Measurements from ENCODE around the gene GPR17.
A peak's percentile ranks its signal among the peaks of the same experiment; 100 is the strongest.

GPR17 gene

DNA sequence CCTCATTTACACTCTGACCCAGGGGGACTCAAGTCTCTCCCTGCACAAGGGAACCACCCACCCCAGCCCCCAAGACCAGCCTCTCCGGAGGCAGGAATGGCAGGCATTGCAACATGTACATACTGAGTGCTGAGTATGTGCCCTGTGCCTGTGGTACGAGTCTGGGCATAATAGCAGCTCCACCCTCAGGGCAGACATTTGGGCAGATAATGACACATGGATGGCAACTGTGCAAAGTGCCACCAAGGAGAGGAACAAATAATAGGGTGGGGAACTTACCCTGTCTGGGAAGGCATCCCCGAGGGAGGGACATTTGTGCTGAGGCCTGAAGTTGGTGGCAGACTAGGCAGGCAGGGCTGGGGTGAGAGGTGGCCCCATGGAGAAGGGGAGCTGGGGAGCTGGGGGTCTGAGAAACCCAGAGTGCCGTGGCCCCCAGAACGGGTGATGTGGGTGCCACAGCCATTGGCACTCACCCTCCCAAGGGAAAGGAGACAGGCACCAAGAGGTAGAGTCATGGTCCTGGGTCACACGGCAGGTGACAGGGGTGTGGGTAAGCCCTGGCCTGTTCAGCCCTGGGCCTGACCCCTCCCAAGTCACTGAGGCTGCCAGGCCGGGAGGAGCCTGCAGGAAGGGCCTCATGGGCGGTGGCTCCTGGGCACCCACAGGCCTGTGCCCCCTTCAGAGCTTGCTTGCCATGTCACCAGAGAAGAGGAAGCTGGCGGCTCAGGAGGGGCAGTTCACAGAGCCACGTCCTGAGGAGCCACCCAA, 15.7 kb upstream of the GPR17 start:
- DNase-seq: no peak

DNA sequence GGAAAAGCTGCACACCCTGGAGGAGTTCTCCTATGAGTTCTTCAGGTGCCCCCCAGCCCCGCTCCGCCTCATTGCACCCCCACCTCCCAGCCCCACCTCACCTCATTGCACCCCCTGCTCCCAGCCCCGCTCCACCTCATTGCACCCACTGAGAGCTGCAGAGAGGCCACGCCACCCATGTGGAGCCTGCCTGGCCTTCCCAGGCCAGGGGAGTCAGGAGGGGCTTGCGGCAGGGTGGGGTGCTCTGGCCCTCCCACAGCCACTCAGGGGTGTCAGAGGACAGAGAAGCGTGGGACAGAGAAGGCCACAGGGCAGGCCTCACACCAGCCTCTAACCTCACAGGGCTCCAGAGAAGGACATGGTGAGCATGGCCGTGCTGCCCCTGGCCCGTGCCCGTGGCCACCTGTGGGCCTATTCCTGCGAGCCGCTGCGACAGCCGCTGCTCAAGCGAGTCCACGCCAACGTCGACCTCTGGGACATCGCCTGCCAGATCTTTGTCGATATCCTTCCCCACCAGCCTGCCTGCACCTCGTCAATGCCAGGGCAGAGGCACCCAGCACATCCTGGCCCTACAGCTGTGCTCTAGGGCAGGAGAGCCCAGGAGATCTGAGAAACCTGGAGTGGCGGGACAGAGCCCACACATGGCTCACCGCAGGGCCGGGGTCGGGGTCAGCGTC, 15.0 kb upstream of the GPR17 start:
- no peak for DNase-seq

DNA sequence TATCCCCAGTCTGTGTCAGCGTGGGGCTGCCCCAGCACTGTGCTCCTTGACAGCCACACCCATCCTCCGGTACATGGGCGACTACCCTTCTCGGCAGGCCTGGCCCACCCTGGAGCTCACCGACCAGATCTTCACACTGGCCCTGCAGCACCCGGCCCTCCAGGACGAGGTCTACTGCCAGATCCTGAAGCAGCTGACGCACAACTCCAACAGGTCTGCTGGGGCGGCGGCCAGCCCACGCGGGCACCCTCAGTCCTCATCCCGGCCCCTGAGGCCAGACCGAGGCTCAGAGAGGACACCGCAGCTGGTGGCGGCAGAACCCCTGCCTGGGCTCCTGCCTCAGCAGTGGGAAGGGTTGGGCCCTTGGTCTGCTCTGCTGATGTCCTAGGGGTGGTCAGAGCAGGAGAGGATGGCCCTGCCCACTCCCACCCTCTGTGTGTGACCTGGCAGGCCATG, 14.4 kb upstream of the GPR17 start:
- DNase-seq: no peak

DNA sequence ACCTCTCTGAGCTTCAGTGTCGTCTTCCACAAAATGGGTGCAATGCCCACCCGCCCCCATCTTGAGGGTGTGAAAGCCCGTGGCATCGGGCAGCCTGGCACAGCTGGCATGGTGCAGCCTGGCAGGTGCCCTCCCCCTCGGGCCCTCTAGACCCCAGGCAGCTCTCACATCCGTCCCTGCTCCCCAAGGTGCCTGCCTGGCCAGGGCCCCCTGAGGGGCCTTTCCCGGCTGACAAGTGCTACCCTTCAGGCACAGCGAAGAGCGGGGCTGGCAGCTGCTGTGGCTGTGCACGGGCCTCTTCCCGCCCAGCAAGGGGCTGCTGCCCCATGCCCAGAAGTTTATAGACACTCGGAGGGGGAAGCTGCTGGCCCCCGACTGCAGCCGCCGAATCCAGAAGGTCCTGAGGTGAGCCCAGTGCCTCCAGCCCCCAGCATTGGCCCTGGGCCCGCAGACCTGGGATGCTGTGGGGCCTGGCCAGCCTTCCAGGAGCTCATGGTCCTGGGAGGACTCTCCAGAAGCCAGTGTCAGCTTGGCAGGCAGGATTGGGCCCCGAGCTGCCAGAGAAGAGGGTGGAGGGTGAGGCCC, 13.9 kb upstream of the GPR17 start:
- no peak for DNase-seq

DNA sequence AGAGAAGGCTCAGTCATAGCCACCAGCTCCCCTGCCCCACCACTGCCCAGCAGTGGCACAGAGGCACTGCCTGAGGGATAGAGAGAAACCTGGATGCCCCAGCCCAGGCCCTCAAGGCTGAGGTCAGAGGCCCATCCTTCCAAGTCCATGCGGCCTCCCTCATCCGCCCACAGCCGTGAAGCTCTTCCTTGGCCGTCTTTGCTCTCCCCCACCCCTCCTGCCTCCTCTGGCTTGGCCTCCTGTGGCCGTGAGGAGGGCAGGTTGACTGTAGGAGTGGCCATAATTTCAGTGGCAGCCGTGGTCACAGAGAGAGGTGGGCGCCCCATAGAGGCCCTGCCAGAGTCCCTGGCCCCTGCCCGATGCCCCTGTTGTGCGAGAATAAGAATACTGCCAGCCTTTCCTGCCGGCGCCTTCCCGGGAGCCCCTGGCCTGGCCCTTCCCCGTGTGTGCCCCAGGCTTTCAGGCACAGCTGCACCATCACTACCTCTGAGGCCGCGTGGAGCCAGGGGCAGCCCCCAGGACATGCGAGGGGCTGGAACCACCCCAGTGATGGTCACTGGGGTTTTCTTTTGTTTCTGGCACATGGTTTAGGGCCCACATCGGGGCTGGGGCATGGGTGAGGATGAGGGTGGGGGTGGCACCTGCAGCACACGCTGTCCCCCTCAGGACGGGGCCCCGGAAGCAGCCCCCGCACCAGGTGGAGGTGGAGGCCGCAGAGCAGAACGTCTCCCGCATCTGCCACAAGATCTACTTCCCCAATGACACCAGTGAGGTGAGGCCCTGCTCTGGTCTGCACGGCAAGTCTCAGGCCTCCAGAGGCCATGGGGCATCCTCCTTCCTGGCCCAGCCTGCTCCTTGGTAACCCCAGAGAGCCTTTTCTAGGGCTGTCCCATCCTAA, 13.1 kb upstream of the GPR17 start:
- no peak for DNase-seq

DNA sequence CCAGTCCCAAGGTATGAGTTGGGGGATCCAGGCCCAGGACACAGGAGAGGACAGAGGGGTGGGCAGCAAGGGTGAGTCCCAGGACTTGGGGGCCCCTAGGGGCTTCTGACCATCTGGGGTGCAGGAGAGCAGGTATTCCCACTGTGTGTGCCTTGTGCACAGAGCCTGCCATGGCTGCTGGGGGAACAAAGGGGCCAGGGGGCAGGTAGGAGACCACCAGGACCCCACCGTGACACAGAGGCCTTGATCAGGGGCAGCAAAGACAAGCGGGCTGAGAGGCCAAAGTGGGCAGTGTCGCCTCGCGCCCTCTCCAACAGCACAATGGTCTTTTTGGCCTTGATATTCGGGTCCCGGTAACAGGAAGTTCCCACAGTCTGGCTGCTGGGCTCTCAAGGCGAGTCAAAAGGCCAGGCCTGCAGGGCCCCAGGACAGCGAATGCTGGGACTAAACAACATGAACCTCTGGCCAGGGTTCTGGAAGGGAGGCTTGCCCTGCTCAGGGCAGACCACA, 12.3 kb upstream of the GPR17 start:
- DNase-seq: no peak

DNA sequence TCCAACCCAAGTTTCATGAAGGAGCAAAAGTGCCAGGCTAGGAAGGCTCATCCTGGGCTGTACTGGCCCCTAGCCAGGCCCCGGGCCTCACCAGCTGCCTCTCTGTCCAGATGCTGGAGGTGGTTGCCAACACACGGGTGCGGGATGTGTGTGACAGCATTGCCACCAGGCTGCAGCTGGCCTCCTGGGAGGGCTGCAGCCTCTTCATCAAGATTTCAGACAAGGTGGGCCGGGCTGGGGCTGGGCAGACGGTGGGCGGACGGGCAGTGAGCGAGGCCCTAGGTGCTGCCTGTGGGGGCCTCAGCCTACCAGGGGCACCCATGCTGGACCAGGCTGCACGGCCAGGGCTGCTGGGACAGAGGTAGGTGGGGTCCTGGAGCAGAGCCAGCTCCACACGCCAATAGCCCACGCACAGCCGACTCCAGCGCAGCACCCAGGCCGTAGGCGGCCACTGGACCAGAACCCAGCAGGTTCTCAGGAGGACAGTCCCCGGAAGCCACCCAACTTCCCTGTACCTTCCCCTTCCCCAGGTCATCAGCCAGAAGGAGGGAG, 11.8 kb upstream of the GPR17 start:
- no peak for DNase-seq

DNA sequence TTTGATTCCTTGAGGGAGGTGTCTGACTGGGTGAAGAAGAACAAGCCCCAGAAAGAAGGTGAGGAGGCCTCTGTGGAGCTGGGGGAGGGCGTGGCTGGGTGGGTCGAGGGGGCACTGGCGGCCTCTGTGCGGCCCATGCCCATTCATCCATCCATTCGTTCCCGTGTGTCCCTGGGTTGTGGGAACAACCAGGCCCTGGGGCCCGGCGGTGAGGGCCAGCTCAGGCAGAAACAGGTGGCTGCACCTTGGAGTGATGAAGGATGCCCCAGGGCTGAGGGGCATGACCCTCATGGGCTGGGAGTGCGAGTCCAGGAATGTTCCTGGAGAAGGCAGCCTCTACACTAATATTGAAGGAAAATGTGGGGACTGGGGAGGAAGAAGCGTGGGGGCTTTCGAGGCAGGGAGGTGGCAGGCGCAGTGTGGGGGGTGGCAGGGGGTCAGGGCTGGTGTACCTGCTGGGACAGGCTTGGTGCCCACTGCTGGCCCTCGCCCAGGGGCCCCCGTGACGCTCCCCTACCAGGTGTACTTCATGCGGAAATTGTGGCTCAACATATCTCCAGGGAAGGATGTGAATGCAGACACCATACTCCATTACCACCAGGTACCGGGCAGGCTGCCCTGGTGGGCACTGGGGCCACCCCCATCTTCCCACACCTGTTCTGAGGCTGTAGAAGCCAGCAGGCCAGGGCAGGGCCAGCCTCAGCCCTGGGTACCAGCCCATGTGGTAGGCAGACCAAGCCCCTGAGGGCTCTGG, 11.2 kb upstream of the GPR17 start:
- DNase-seq: no peak

DNA sequence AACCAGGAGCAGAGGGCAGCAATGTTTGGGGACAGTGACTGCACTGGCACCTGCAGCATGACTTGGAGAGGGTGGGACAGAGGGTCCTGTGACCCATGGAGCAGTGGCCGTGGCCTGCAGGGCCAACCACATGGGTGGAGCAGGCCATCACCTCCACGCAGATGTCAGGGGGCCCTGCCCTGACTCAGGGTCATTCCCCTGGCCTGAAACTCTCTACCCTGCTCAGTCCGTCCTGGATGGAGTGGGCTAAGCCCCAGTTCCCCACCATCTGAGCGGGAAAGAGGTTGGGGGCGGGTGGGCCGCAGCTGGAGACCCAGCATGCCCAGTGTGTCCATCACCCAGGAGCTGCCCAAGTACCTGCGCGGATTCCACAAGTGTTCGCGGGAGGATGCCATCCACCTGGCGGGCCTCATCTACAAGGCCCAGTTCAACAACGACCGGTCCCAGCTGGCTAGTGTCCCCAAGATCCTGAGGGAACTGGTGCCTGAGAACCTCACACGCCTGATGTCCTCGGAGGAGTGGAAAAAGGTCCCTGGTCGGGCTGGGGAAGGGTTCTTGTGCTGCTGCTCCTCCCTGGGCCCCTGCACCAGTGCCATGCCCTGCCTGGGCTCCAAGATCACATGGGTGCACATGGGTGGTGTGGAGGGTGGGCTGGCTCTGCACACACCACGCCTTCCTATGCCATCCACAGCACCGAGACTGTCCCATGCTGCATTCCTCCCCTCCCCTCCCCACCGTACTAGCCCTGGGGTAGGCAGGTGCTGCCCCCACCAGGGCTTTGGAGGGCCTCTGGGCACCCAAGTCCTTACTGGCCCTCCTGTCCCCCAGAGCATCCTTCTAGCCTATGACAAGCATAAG, 10.3 kb upstream of the GPR17 start:
- DNase-seq: no peak

DNA sequence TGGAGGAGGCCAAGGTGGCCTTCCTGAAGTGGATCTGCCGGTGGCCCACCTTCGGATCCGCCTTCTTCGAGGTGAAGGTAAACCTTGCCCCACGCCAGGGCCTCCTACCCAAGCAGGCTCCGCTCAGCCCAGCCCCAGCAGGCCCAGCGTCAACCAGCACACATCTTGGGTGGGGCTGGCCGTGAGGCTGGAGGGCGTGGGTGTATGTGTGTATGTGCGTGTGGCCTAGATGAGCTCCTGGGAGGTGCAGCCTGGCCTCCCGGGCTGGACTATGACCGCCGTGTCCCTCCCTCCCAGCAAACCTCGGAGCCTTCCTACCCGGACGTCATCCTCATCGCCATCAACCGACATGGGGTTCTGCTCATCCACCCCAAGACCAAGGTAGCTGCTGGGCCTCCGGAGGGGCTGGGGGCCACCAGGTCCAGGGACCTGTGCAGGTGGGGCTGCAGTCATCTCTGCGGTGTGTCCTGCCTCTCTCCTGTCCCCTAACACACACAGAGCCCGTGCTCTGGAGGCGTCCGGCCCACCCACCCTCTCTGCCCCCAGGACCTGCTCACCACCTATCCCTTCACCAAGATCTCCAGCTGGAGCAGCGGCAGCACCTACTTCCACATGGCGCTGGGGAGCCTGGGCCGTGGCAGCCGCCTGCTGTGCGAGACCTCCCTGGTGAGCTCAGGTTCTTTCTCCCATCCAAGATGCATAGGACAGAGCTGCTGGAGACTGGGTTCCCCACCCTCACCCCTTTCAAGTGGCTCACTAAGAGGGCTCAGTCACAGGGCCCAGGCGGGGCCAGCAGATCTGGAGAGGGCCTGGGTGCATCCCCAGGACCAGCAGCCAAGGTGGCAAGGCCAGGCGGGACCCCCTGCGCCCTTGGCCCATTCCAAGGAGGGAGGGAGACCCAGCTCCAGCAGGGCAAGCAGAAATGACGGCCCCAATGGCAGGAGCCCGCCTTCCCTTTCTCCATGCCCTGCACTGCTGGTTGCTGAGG, 9.4 kb upstream of the GPR17 start:
- no peak for DNase-seq

DNA sequence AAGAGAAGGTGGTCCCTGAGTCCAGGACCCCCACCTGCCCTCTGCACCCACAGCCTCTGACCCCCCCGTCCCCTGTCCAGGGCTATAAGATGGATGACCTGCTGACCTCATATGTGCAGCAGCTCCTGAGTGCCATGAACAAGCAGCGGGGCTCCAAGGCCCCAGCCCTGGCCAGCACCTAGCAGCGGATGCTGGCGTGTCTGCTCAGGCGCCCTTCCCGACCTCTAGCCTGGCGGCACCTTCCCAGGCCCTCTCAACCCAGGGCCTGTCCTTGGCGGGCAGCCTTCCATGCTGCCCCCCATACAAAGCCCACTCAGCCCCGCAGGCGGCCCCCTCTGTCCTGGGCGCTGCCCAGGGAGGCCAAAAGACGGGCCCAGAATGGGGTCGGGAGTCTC, 8.7 kb upstream of the GPR17 start:
- DNase-seq: no peak

DNA sequence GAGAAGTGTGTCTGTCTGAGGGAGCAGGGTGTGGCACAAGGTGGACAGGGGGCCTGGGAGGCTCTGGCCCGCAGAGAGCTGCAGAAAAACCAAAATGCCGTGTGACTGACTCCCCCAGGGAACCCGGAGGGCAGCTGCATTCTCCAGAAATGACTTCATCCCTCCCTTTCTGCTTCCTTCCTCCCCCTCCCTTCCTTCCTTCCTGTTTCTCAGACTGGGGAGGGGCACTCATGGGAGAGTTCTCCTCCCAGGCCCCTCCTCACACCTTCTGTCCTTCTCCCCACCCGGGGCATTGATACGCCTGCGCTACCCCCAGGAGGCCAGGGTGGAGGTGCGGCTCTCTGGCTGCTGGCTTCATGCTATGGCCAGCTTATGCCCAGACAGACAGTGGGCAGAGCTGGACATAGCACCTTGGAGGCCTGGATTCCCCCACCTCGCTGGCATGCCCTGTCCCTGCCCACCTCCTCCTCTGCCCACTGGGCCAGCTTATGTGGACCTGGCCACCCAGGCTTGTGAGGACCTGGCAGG, 8.2 kb upstream of the GPR17 start:
- DNase-seq: no peak

DNA sequence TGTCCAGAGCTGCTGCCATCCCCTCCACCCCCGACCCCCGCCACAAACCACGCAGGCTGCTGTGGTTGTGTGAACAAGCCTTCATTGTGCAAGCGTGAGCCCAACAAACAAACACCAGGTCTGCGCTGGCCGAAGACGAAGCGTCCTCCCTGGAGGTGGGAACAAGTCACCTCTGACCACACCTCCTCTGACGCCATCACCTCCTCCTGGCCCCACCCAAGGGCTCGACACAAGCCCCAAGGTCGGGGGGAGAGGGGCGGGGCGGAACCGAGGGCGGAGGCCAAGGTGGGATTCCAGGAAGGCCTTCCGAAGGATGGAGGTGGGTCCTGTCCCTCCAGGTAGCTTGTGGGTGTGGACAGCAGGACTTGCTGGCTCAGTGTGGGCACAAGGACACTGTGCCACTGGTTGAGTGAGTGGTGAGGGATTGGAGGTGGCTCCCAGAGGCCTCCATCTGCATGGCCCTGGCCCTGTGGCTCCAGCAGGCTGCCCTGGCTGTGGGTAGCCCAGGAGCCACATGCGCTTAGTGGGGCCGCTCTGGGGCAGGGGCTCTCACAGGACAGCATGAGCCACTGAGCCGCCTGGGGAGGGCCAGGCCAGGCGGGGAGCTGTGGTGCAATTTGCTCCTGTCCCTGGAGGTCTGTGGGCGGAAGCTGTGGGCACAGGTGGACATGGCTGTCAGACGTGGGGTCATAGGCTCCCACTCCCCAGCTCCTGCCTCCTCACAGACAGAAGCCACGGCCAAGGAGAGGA, 7.4 kb upstream of the GPR17 start:
- no peak for DNase-seq

DNA sequence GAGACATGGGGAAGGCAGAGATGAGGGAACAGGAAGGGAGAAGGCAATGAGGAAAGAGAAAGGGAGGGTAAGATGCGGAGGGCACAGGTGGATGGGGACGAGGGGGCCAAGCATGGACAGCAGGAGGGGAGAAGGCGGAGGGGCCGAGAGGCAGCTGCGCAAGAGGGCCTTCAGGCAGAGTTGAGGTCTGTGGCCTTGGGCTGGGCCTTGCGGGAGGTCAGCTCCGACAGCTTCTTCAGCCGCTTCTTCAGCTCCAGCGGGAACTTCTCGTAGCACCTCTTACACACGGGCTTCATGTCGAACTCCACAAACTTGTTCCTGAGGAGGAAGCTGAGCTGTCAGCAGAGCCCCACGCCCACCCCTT, 6.9 kb upstream of the GPR17 start:
- DNase-seq: no peak

DNA sequence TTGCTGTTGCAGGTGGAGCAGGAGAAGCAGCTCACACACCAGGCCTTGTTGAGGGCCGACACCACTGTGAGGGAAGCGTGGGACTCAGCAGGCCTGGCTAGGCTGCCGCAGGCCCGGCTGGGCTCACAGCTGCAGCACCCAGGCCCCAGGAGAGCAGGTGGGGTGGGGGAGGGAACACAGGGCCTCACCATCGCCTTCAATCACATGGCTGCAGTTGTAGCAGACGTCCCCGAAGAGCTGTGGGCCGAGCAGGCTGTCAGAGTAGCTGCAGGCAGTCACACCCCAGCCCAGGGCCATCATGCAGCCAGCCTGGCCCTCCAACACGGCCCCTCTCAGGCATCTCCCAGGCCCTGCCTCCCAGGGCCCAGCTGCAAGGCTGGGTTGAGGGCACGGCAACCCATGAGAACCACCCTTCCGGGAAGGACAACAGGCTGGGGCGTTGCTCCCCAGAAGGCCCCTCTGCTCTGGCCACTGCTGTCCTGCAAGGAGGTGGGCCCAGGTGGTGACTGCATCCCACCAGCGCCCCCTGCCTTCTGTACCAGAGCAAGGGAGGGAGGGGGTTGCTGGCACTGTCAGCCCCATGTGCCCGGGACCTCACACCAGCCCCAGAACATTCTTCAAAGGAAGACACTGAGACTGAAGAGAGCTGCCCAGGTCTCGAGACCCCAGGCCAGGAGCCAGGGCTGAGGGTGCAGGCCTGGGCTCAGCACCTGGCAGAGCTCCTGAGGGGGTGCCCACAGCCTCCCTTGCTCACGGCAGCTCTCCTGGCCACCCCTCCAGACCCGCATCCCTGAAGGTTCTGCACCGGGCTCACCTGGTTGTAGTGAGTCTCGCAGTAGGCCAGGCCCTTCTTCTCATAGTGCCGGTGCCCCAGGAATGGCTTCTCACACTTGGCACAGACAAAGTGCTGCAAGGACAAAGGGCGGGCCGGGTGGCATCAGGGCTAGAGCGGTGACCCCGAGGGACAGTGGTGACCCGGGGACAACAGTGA, 5.6 kb upstream of the GPR17 start:
- peak; percentile 23 for DNase-seq

DNA sequence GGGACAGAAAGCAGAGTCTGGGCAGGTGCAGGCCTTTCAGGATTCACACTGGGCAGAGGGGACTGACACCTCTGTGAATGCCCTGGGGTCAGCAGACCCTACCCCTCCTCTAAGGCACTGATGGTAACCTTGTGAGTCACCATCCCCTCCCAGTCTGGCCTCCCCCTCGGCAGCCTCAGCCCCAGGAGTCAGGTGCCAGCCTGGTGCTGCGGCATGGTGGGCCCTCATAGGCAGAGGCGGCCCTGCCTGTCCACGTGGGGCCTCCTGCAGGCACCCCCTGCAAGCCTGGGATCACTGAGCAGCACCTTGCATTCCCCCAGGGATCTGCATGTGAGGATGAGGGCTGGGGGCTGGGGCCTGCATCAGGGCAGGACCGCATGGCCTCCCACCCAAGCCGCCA, 4.8 kb upstream of the GPR17 start:
- DNase-seq: no peak

DNA sequence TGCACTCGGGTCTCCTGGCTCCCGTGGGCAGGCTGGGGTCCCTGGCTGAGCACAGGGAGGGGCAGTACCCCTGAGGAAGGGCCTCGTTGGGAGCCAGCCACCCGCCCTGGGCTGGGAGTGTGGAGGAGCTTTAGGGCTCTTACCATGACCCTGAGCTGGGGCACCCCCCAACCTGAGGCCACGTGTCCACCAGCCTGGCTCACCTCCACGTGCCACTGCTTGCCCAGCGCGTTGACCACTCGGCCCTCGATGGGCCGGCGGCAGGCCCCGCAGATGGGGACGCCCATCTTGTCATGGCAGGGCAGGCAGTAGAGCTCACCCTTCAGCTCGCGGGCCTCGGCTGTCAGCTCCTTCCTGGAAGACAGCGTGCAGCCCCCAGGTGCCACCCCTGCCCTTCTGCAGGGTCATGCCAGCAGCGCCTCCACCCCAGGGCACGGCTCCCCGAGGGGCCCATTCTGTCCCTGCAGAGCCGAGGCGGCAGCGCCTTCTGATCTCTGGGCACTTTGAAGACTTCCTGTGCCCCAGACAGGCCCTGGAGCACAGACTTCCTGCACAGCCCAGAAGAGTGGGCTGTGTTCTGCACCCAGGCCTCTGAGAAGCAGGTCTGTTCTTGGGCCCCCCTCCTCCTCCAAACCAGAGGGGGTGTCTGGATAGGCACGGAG, 4.0 kb upstream of the GPR17 start:
- DNase-seq: peak; percentile 49

Measured in CD4-positive, alpha-beta T cell treated with Interleukin-12 subunit alpha and Interleukin-12 subunit beta, for 1 hour (primary cell).